ENCODE measurements around the gene NTN4.
"Not testable (repeated sequence)": the region's sequence is repeated elsewhere in the genome, so short reads cannot be mapped to it uniquely, and the experiment has no call there.

NTN4 gene

DNA sequence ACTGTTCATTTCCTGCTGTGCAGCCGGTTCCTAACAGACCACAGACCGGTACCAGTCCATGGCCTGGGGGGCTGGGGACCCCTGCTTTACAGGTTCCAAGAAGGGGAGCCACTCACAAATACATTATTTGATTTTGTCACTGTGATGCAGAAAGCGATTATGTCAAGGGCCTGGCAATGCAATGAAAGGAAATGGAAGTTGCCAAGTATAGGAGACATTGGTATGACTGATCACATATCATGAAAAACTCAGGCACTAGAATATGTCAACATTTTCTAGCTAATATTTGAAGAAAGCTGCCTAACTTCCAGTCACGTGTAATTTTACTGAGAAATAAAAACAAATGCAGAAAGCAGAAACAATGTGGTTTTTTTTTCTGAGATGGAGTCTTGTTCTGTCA lies 170.4 kb downstream of the NTN4 start:
- no peak overlapping the region for H3K27ac ChIP-seq (ENCODE audit: low read depth, low read length)
- H3K27me3 ChIP-seq (ENCODE audit: control insufficient read depth in 5 of 5, insufficient read depth in 4 of 5, low read length in 5 of 5), result no peaks in the 10 kb centered on the region
- no peak overlapping the region for H3K9ac ChIP-seq (ENCODE audit: low read length in 5 of 5)
- H3K4me3 ChIP-seq (ENCODE audit: low read depth in 1 of 5, low read length in 5 of 5), result no peak overlapping the region
- H3K4me1 ChIP-seq (ENCODE audit: control insufficient read depth in 5 of 5, insufficient read depth in 5 of 5, low read length in 5 of 5), result peaks cover 0 to 19% (median 3%) of the 10 kb centered on the region in 5 donors
- no peaks in the 10 kb centered on the region for H3K36me3 ChIP-seq (ENCODE audit: control insufficient read depth in 5 of 5, insufficient read depth in 5 of 5, low read length in 5 of 5)
- H3K9me3 ChIP-seq (ENCODE audit: control insufficient read depth in 5 of 5, low read length in 5 of 5), result no peaks in the 10 kb centered on the region

DNA sequence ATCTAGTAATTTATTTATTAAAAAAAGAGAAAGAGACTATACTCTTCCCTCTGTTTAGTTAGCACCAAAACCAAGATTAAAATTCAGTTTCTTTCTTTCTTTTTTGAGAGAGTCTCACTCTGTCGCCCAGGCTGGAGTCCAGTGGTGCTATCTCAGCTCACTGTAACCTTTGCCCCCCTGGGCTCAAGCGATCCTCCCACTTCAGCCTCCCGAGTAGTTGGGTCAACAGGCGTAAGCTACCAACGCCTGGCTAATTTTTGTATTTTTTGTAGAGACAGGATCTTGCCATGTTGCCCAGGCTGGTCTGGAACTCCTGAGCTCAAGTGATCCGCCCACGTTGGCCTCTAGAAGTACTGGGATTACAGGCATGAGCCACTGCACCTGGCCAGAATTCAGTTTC lies 174.1 kb downstream of the NTN4 start:
- not testable (repeated sequence) for H3K9me3 ChIP-seq (ENCODE audit: control insufficient read depth in 5 of 5, low read length in 5 of 5); H3K9ac ChIP-seq (ENCODE audit: low read length in 5 of 5); H3K27ac ChIP-seq (ENCODE audit: low read depth, low read length)

DNA sequence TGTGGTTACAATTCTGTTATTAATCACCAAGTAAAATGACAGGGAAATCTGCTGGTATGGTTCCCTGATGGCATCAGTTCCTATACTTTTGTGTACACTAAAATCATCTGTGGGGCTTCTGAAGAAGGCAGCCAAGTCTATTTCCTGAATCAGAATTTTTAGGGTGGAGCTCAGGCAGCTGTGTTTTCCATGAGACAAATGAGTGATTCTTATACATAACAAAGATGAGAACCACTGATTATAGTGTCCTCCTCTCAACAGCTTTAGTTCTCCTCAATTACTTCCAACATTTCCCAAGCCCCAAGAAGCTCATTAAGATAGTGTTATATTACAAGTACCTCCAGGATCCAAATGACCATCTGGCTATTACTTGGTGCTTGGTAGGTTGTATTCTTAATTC lies 174.8 kb downstream of the NTN4 start:
- H3K27ac ChIP-seq (ENCODE audit: low read depth, low read length), result no peak overlapping the region
- peaks cover 0 to 11% (median 0%) of the 10 kb centered on the region in 5 donors for H3K4me1 ChIP-seq (ENCODE audit: control insufficient read depth in 5 of 5, insufficient read depth in 5 of 5, low read length in 5 of 5)
- no peaks in the 10 kb centered on the region for H3K27me3 ChIP-seq (ENCODE audit: control insufficient read depth in 5 of 5, insufficient read depth in 4 of 5, low read length in 5 of 5)

More for the DNA sequence above, 174.1 kb downstream of the NTN4 start:
- H3K27me3 ChIP-seq (ENCODE audit: control insufficient read depth in 5 of 5, insufficient read depth in 4 of 5, low read length in 5 of 5); H3K4me3 ChIP-seq (ENCODE audit: low read depth in 1 of 5, low read length in 5 of 5); H3K36me3 ChIP-seq (ENCODE audit: control insufficient read depth in 5 of 5, insufficient read depth in 5 of 5, low read length in 5 of 5): not testable (repeated sequence)
- peaks cover 0 to 11% (median 0%) of the 10 kb centered on the region in 5 donors for H3K4me1 ChIP-seq (ENCODE audit: control insufficient read depth in 5 of 5, insufficient read depth in 5 of 5, low read length in 5 of 5)

DNA sequence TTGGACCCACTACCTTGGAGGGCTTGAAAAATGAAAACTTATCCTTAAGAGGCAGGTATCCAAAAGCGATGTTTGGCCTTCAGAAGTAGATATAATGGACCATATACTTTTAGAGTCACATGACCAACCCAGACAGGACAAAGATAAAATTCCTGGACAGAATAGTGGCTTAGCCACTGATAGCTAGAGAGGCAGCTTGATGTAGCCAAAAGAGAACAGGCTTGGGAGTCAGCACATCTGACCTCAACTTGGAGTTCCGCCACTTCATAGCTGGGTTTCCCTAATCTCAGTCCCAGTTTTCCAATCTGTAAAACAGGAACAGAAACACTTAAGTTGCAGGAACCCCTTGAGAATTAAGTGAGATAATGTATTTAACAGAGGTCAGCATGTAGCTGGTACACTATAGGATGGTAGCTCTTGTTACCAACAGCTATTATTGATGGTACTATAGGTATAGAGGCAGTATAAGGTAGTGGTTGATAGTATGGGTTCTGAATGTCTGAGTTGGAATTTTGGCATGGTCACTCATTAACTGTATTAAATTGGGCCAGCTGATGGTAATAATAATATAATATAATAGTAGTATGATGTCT lies 176.1 kb downstream of the NTN4 start:
- no peak overlapping the region for H3K27ac ChIP-seq (ENCODE audit: low read depth, low read length)
- no peak overlapping the region for H3K4me3 ChIP-seq (ENCODE audit: low read depth in 1 of 5, low read length in 5 of 5)
- H3K27me3 ChIP-seq (ENCODE audit: control insufficient read depth in 5 of 5, insufficient read depth in 4 of 5, low read length in 5 of 5), result no peaks in the 10 kb centered on the region

More for the DNA sequence above, 174.8 kb downstream of the NTN4 start:
- Histone ChIP-seq H3K36me3 (ENCODE audit: control insufficient read depth in 5 of 5, insufficient read depth in 5 of 5, low read length in 5 of 5) (no peaks in the 10 kb centered on the region), H3K4me3 (ENCODE audit: low read depth in 1 of 5, low read length in 5 of 5) (no peak overlapping the region), H3K9me3 (ENCODE audit: control insufficient read depth in 5 of 5, low read length in 5 of 5) (no peaks in the 10 kb centered on the region), H3K9ac (ENCODE audit: low read length in 5 of 5) (no peak overlapping the region)

GRCh38 chr12:95613021-95613420 lies 177.5 kb downstream of the NTN4 start:
- H3K4me1 ChIP-seq (ENCODE audit: control insufficient read depth in 5 of 5, insufficient read depth in 5 of 5, low read length in 5 of 5), result peaks cover 0 to 22% (median 0%) of the 10 kb centered on the region in 5 donors
- H3K36me3 ChIP-seq (ENCODE audit: control insufficient read depth in 5 of 5, insufficient read depth in 5 of 5, low read length in 5 of 5), result no peaks in the 10 kb centered on the region
- H3K4me3 ChIP-seq (ENCODE audit: low read depth in 1 of 5, low read length in 5 of 5), result no peak overlapping the region
- no peak overlapping the region for H3K27ac ChIP-seq (ENCODE audit: low read depth, low read length)
- no peaks in the 10 kb centered on the region for H3K9me3 ChIP-seq (ENCODE audit: control insufficient read depth in 5 of 5, low read length in 5 of 5)
- H3K27me3 ChIP-seq (ENCODE audit: control insufficient read depth in 5 of 5, insufficient read depth in 4 of 5, low read length in 5 of 5), result no peaks in the 10 kb centered on the region
- H3K9ac ChIP-seq (ENCODE audit: low read length in 5 of 5), result no peak overlapping the region

More for the DNA sequence above, 176.1 kb downstream of the NTN4 start:
- Histone ChIP-seq H3K9ac (ENCODE audit: low read length in 5 of 5) (no peak overlapping the region), H3K36me3 (ENCODE audit: control insufficient read depth in 5 of 5, insufficient read depth in 5 of 5, low read length in 5 of 5) (no peaks in the 10 kb centered on the region), H3K9me3 (ENCODE audit: control insufficient read depth in 5 of 5, low read length in 5 of 5) (no peaks in the 10 kb centered on the region), H3K4me1 (ENCODE audit: control insufficient read depth in 5 of 5, insufficient read depth in 5 of 5, low read length in 5 of 5) (peaks cover 0 to 11% (median 0%) of the 10 kb centered on the region in 5 donors)

GRCh38 chr12:95611676-95612309 lies 178.8 kb downstream of the NTN4 start:
- Histone ChIP-seq H3K27me3 (ENCODE audit: control insufficient read depth in 5 of 5, insufficient read depth in 4 of 5, low read length in 5 of 5) (no peaks in the 10 kb centered on the region), H3K4me3 (ENCODE audit: low read depth in 1 of 5, low read length in 5 of 5) (no peak overlapping the region), H3K9ac (ENCODE audit: low read length in 5 of 5) (no peak overlapping the region), H3K9me3 (ENCODE audit: control insufficient read depth in 5 of 5, low read length in 5 of 5) (no peaks in the 10 kb centered on the region), H3K27ac (ENCODE audit: low read depth, low read length) (no peak overlapping the region), H3K4me1 (ENCODE audit: control insufficient read depth in 5 of 5, insufficient read depth in 5 of 5, low read length in 5 of 5) (peaks cover 0 to 26% (median 0%) of the 10 kb centered on the region in 5 donors), H3K36me3 (ENCODE audit: control insufficient read depth in 5 of 5, insufficient read depth in 5 of 5, low read length in 5 of 5) (no peaks in the 10 kb centered on the region)

GRCh38 chr12:95608252-95609033 lies 182.1 kb downstream of the NTN4 start:
- Histone ChIP-seq H3K9me3 (ENCODE audit: control insufficient read depth in 5 of 5, low read length in 5 of 5) (no peaks in the 10 kb centered on the region), H3K27me3 (ENCODE audit: control insufficient read depth in 5 of 5, insufficient read depth in 4 of 5, low read length in 5 of 5) (no peaks in the 10 kb centered on the region), H3K27ac (ENCODE audit: low read depth, low read length) (no peak overlapping the region), H3K4me1 (ENCODE audit: control insufficient read depth in 5 of 5, insufficient read depth in 5 of 5, low read length in 5 of 5) (peaks cover 0 to 26% (median 0%) of the 10 kb centered on the region in 5 donors), H3K4me3 (ENCODE audit: low read depth in 1 of 5, low read length in 5 of 5) (no peak overlapping the region), H3K9ac (ENCODE audit: low read length in 5 of 5) (no peak overlapping the region), H3K36me3 (ENCODE audit: control insufficient read depth in 5 of 5, insufficient read depth in 5 of 5, low read length in 5 of 5) (no peaks in the 10 kb centered on the region)
